GM08714 (cell line): ENCODE results near the gene CGA.

Experiments used
- H3K4me3 ChIP-seq: fragments of 200-500 bp; sonication (Bioruptor generic); 2 replicates; pipeline ENCODE4 v1.5.1; 2014; ENCODE audit warnings: mild to moderate bottlenecking, low read length, inconsistent platforms
- ZNF274 ChIP-seq: IDR thresholded peaks from 2 replicates; pipeline ENCODE4 v1.6.1; 2012; ENCODE audit warnings: mild to moderate bottlenecking, low read depth, low read length

CGA gene

DNA sequence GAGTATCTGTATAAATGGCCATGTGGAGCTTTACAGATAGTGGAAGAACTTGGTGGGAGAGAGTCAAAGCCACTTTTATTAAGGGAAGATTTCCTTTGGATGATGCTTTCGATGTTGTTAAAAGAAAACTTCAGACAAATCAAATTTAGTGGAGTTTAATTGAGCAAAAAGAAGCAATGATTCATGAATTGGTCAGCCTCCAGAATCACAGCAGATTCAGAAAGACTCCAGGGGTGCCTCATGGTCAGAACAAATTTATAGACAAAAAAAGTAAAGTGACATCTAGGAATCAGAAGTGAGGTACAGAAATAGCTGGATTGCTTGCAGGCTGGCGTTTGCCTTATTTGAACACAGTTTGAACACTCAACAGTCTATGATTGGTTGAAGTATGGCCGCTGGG lies 5.3 kb upstream of the CGA start:
- H3K4me3 ChIP-seq, result no peak overlapping the region
- no peak for TF ChIP-seq ZNF274

DNA sequence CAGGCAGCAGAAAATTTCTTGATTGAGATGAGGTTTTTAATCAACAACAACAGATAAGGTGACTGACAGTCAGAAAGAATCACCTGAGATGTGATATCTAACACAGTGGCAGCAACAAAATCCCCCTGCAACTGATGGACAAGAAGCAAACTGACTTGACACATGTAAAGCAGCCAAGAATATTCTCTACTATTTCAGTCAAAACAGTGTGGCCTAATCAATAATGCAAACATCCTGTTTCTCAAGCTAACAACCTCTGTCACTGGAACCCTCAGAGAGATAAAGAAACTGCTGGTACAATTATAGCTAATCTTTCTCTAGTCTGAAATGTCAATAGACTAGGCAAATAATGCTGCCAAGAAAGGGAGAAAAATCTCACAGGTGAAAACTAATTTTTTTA lies 4.6 kb upstream of the CGA start:
- no peak overlapping the region for H3K4me3 ChIP-seq
- no peak for TF ChIP-seq ZNF274

DNA sequence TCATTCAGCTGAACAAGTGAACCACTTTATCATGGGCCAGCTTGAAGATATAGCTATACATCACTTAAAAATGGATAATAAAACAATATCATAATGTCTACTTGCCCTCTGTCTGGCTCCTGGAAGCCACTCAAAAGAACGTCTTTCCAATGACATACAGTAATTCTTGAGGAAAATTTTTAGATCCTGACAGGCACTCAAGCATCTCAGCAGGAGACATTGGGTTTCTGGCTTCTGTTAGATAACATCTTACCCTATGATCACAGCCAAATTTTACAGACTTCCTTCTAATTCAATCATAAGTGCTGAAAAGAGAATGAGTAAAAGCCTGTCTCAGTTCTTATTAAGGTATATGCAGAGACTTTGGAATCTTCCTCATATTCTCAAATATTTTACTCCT lies 330 bp downstream of the CGA start:
- no peak for TF ChIP-seq ZNF274
- no peak overlapping the region for H3K4me3 ChIP-seq

DNA sequence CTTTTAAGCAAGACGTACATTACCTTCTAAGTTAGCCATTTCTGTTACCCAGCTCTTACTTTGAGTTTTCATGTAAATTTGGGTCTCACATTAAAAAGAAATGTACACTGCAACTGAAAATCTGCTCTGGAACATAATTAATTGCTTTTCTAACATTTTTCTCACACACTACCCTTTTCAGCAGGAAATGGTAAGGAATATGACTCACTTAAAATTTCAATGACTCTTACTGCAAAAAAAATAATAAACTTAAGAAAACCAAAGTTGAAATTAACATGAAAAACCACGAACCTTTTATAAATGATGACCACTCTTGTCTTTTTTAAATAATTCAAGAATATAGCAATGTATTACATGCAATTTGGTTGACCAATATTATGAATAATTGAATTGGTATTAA lies 1.3 kb downstream of the CGA start:
- TF ChIP-seq ZNF274, result no peak
- no peak overlapping the region; the same call in 1 of the 2 replicates for H3K4me3 ChIP-seq

GRCh38 chr6:87093199-87093598 lies 1.7 kb downstream of the CGA start:
- H3K4me3 ChIP-seq, result no peak overlapping the region
- TF ChIP-seq ZNF274, result no peak

DNA sequence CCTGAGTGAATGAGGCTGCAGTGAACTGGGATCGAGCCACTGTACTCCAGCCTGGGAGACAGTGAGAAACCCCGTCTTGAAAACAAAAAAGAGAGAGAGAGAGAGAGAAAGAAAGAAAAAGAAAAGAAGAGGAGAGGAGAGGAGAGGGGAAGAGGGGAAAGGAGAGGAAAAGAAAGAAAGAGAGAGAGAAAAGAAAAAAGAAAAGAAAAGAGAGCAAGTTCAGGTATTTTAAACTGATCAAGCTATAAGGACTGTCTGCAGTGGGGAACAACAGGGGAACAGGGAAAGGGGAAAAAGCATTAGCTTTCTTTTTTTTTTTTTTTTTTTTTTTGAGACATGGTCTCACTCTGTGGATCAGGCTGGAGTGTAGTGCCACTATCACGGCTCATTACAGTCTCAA lies 2.5 kb downstream of the CGA start:
- TF ChIP-seq ZNF274, result no peak
- H3K4me3 ChIP-seq, result no peak overlapping the region

DNA sequence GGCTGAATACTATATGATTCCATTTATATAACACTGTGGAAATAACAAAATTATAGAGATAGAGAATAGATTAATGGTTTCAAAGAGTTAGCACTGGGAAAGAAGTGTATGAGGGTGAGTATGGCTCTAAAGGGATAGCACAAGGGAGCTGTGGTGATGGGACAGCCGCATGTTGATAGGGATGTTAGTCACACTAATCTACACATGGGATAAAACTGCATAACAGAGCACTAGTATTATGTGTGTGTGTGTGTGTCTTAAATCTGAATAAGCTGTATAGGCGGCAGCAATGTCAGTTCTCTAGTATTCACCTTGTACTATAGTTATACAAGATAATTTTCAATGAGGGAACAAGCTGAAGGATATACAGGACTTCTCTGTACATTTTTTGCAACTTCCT lies 5.8 kb downstream of the CGA start:
- H3K4me3 ChIP-seq, result no peak overlapping the region
- TF ChIP-seq ZNF274, result no peak

DNA sequence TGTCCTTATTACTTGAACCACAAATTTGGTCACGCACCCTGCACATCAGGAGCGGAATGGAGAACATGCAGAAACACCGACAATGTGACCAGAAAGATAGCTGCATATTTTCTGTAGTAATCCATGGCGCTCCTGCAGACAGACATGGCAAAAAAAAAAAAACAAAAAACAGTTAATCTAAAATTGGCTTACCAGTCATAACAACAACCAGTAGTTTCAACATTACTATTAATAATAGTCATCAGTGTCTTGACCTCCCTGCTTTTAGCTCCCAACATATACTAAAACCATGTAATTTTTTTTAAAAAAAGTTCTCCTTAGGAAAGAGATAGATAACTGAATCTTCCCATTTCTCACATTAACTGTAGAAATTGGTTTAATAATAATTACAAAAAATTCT lies 6.8 kb downstream of the CGA start:
- TF ChIP-seq ZNF274, result no peak
- no peak overlapping the region for H3K4me3 ChIP-seq

DNA sequence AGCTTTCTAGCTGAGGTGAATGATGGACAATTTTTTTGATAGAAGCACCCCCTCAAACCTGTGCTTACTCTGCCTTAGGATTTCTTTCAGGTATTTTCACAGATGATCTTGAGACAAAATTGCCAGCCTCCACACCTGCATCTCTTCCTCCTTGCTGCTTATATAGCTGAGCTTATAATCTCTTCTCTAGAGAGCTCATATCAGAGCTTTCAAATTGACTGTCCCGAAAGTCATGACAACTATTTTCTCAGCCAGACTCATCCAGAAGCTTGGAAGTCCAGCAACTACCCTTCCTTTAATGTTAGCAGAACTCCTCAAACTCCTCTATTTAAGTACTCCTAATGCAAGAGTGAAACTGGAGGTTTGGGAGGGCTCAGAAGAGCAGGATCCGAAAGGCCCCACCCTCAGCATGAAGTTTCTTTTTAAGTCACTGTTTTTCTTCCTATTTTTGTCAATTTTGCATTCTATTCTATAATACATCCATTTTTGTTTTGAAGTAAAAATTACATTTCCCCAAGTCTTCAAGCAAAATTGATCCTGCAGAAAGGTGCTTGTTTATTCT lies 12.7 kb downstream of the CGA start:
- H3K4me3 ChIP-seq, result no peak overlapping the region
- TF ChIP-seq ZNF274, result no peak

GRCh38 chr6:87078983-87079616 lies 15.8 kb downstream of the CGA start:
- no peak overlapping the region for H3K4me3 ChIP-seq
- no peak for TF ChIP-seq ZNF274

DNA sequence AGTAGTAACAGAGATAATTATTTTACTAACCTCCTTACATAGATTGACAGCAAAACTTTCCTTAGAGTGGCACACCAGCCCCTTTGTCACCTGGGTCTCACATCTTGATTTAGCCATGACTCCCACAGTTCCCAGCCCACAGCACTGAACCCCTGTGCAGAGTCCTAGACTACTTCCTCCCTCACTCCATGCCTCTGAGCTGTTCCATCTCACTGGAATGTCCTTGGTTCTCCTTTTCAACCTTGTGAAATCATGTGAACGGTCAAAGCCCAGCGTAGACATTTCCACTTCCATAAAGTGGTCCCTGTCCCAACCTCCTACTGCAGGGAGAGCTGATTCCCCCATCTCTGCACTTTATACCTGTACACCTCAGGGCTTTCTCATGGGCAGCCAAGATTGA lies 19.7 kb downstream of the CGA start:
- TF ChIP-seq ZNF274, result no peak
- H3K4me3 ChIP-seq, result no peak overlapping the region

- TF ChIP-seq ZNF274, result no peak
- no peak overlapping the region for H3K4me3 ChIP-seq
These were observed 20.7 kb downstream of the CGA start for GRCh38 chr6:87074101-87074621.

- no peak overlapping the region for H3K4me3 ChIP-seq
- TF ChIP-seq ZNF274, result no peak
These were observed 23.2 kb downstream of the CGA start for GRCh38 chr6:87071683-87072082.

DNA sequence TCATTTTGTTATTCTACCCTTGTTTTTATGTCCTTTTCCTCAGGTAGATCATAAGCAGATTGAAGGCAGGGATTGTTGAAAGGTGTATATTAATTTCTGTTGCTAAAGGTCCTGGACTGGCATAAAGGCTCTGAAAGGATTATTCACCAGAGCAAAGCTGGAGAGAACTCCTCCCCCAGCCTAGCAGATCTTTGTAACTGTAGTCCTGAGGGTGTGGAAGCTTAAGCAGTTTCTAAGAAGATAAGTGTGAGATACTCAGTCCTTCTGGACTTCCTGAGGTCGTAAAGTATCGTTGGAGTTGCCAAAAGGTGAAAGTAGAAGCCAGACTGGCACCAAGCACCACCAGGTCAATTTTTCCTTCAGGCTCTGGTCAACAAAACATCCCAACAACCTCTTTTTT lies 24.2 kb downstream of the CGA start:
- TF ChIP-seq ZNF274, result no peak
- no peak overlapping the region for H3K4me3 ChIP-seq

DNA sequence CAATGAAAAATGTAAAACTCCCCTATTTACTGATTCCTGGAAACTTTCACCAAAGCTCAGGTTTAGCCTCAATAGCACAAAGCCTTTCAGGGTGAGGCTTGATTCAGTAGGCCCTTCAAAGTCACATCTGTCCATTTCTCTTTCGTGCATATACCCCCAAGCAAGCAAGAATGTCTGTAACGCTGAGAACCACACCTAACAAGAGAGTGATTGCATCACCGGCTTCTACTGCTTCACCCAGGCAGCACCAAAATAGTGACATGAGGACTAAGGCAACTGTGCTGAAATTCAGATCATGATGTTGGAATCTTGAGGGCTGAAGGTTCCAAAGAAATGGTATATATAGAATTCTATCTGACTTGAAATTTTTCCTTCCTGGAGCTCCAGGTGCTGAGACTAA lies 26.1 kb downstream of the CGA start:
- no peak for TF ChIP-seq ZNF274

More for the DNA sequence above, 26.1 kb downstream of the CGA start:
- H3K4me3 ChIP-seq, result no peak overlapping the region
